ENCODE results near the gene PEX6. TPM values are rescaled to one million over a fixed set of nuclear protein-coding genes. Genes with fewer than 3 reads are reported as not detected.

PEX6 gene
- total RNA-seq, 1 experiment from 2014 or later = 15.6 TPM

GRCh38 chr6:42962502-42963178, 16.3 kb downstream of the PEX6 start:
- TF ChIP-seq CTCF (conservative IDR thresholded peaks at IDR 0.05) = no peak
- peaks cover 12% of the 10 kb centered on the region in 2 experiments for H3K4me1 Mint-ChIP-seq
- no CpG with 5 or more reads among the region's 13 CpGs for WGBS (ENCODE audit: extremely low coverage, insufficient read length, low lambda C conversion rate)

More at GRCh38 chr6:42962502-42963178, 16.3 kb downstream of the PEX6 start:
- no peaks in the 10 kb centered on the region for H3K79me1 ChIP-seq (ENCODE audit: insufficient read depth, low read depth, low read length, poor library complexity, severe bottlenecking)
- no peak overlapping the region for H4K91ac ChIP-seq (ENCODE audit: insufficient read length, low read depth, low read length)
- no peak overlapping the region for H3K9ac ChIP-seq (ENCODE audit: extremely low read depth, insufficient read length, low read length)
- Mint-ChIP-seq H3K4me3 (0 out of 5 replicates have a peak overlapping the region, but pooled peaks of 1 of the 2 experiments have one; percentile 62), H3K27me3 (ENCODE audit: low read depth) (peaks cover 36% of the 10 kb centered on the region), H3K36me3 (ENCODE audit: insufficient read depth in 1 of 3, low read depth in 3 of 3) (peaks cover 0 to 33% (median 13%) of the 10 kb centered on the region in 3 experiments; a peak in 5 of 7 replicates), H3K27ac (no peak overlapping the region), H3K9me3 (0 out of 5 replicates have a peak, but pooled peaks cover 0 to 2% of the 10 kb centered on the region in 2 experiments)
- H3K4ac ChIP-seq (ENCODE audit: low read depth, low read length) = no peak overlapping the region
- H3K9me3 ChIP-seq (ENCODE audit: control insufficient read depth, low read depth, low read length) = no peaks in the 10 kb centered on the region
- H2BK5ac ChIP-seq (ENCODE audit: insufficient read length, low read length) = no peak overlapping the region
- H2BK120ac ChIP-seq (ENCODE audit: low read depth, low read length, poor library complexity, severe bottlenecking) = no peak overlapping the region
- H2BK20ac ChIP-seq (ENCODE audit: low read depth, low read length, poor library complexity, severe bottlenecking) = no peak overlapping the region
- no peak overlapping the region for H2AK5ac ChIP-seq (ENCODE audit: insufficient read length, low read length)
- H3K23me2 ChIP-seq (ENCODE audit: insufficient read length, low read depth, low read length, poor library complexity, severe bottlenecking) = peaks cover 10% of the 10 kb centered on the region
- H3T11ph ChIP-seq (ENCODE audit: low read length) = no peak overlapping the region
- no peak overlapping the region for H3K27ac ChIP-seq (ENCODE audit: insufficient read length, low read depth, low read length)
- no peak overlapping the region for H3K56ac ChIP-seq (ENCODE audit: insufficient read length, low read depth, low read length)
- no peak overlapping the region for H2BK12ac ChIP-seq (ENCODE audit: insufficient read length, low read depth, low read length)
- H3K4me2 ChIP-seq (ENCODE audit: insufficient read depth, insufficient read length, low read length) = no peak overlapping the region
- H2AFZ ChIP-seq (ENCODE audit: low read length) = no peak overlapping the region
- H3K18ac ChIP-seq (ENCODE audit: insufficient read length, low read depth, low read length) = no peak overlapping the region
- no peaks in the 10 kb centered on the region for H3K4me1 ChIP-seq (ENCODE audit: insufficient read depth, low read length)
- no peaks in the 10 kb centered on the region for H3K79me2 ChIP-seq (ENCODE audit: insufficient read depth, low read length)
- no peak for DNase-seq
- H3K14ac ChIP-seq (ENCODE audit: insufficient read depth, low read length) = no peak overlapping the region
- no peak overlapping the region for H3K23ac ChIP-seq (ENCODE audit: insufficient read length, low read depth, low read length)
- no peaks in the 10 kb centered on the region for H4K20me1 ChIP-seq (ENCODE audit: control insufficient read depth, insufficient read depth, insufficient read length)
- peaks cover 6% of the 10 kb centered on the region; the same call in 1 of the 2 replicates for H3K27me3 ChIP-seq (ENCODE audit: insufficient read depth, low read length)
- no peak overlapping the region for H2BK15ac ChIP-seq (ENCODE audit: low read depth, low read length)
- no peak overlapping the region for H4K5ac ChIP-seq (ENCODE audit: insufficient read length, low read depth, low read length)
- no peak overlapping the region for H4K8ac ChIP-seq (replicated peaks; ENCODE audit: insufficient read length, low read depth, low read length)
